ENCODE measurements around the gene IL32.

- TF ChIP-seq CTCF (IDR thresholded peaks at IDR 0.05) (no peak), EP300 (IDR thresholded peaks at IDR 0.05) (no peak), POLR2A (IDR thresholded peaks at IDR 0.05) (no peak)
Measured at GRCh38 chr16:3047387-3047720, 18.1 kb upstream of the IL32 start.
